GM12878 (cell line): Measurements from ENCODE around the gene GPSM1. TPM values are rescaled to one million over a fixed set of nuclear protein-coding genes. Genes with fewer than 3 reads are reported as not detected.

Source experiments
- ATAC-seq: fragments of 200-7000 bp; cut with Tn5 transposase; 3 replicates; pipeline ENCODE4 v1.9.1; 2020; ENCODE audit warnings: mild to moderate bottlenecking, moderate library complexity
- BruUV-seq: library from RNA; stranded (reverse); fragments of 400-500 nt; replicated peaks from 2 replicates; lab custom pipeline; 2021; lab: Mats Ljungman, UMichigan
- CTCF ChIA-PET: fragments of 300-600 bp; sonication (Branson Sonifier 250); formaldehyde crosslinking; extraction: SDS; loops from one replicate; lab custom pipeline; 2021; ENCODE audit warnings: inconsistent platforms; lab: Yijun Ruan, JAX
- POLR2A ChIA-PET: fragments of 350-600 bp; formaldehyde crosslinking; extraction: SDS; loops from one replicate; lab custom pipeline; 2021; ENCODE audit warnings: inconsistent platforms; lab: Charles Lee
- RAD21 ChIA-PET: fragments of 300-600 bp; sonication (Branson Sonifier 250); formaldehyde crosslinking; loops from one replicate; lab custom pipeline; 2023; ENCODE audit warnings: antibody characterized with exemption; ENCODE audit not compliant: unreplicated experiment; lab: Charles Lee
- SMC1A ChIA-PET: fragments of 300-600 bp; sonication (Branson Sonifier 250); formaldehyde crosslinking; loops from one replicate; lab custom pipeline; 2023; ENCODE audit not compliant: unreplicated experiment, uncharacterized antibody; lab: Charles Lee
- DNase-seq: peaks from one replicate; pipeline ENCODE4 v3.0.0-alpha.2; 2011; ENCODE audit warnings: low read depth, low spot score
- FAIRE-seq: peaks from 3 replicates; lab custom pipeline; 2011; peaks lifted over from hg19 to GRCh38; lab: Jason Lieb, UNC
- H2AFZ ChIP-seq: 2 replicates; pipeline ENCODE4 v1.6.0; 2011; ENCODE audit warnings: low read depth, low read length, control low read depth; ENCODE audit not compliant: control insufficient read depth
- H3K27ac ChIP-seq: 2 replicates; pipeline ENCODE4 v1.5.1; 2011; ENCODE audit warnings: control low read depth; ENCODE audit not compliant: control insufficient read depth, insufficient read depth
- H3K27me3 ChIP-seq, 2 experiments: replicated peaks in 1 of 2; 2 replicates each; pipeline versions ENCODE4 v1.6.0 to v1.6.1; 2011; ENCODE audit warnings: low read length in 1 of 2; ENCODE audit not compliant: control insufficient read depth in 2 of 2, insufficient read depth in 2 of 2
- H3K36me3 ChIP-seq, 2 experiments: 2 replicates each; pipeline ENCODE4 v1.5.1; 2011; ENCODE audit warnings: low read length in 1 of 2; ENCODE audit not compliant: control insufficient read depth in 2 of 2, insufficient read depth in 2 of 2
- H3K4me1 ChIP-seq: 2 replicates; pipeline ENCODE4 v1.6.1; 2011; ENCODE audit warnings: mild to moderate bottlenecking, low read length, moderate library complexity, mixed read lengths; ENCODE audit not compliant: control insufficient read depth, insufficient read depth
- H3K4me2 ChIP-seq: 2 replicates; pipeline ENCODE4 v1.6.0; 2011; ENCODE audit warnings: control low read depth; ENCODE audit not compliant: control insufficient read depth, insufficient read depth
- H3K4me3 ChIP-seq: fragments of 200-600 bp; sonication (generic); 2 replicates; pipeline ENCODE4 v1.5.1; 2016
- H3K79me2 ChIP-seq: 2 replicates; pipeline ENCODE4 v1.6.0; 2011; ENCODE audit warnings: low read length; ENCODE audit not compliant: control insufficient read depth, insufficient read depth
- H3K9ac ChIP-seq: 2 replicates; pipeline ENCODE4 v1.8.0; 2011; ENCODE audit warnings: low read length, control low read depth, mixed read lengths; ENCODE audit not compliant: control insufficient read depth, insufficient read depth
- H3K9me3 ChIP-seq: replicated peaks from 3 replicates; pipeline ENCODE4 v1.5.1; 2011; ENCODE audit warnings: mild to moderate bottlenecking, low read length; ENCODE audit not compliant: control insufficient read depth, insufficient read depth
- H4K20me1 ChIP-seq: 2 replicates; pipeline ENCODE4 v1.6.0; 2011; ENCODE audit not compliant: control insufficient read depth, insufficient read depth
- BHLHE40 ChIP-seq, 2 experiments: fragments of 450-650 bp in 1 of 2; IDR thresholded peaks; 2 replicates each; pipeline ENCODE4 v1.6.1; 2011 to 2017; ENCODE audit warnings: low read depth in 2 of 2, borderline replicate concordance in 1 of 2, improper control_type of control experiment in 1 of 2, low read length in 1 of 2, mild to moderate bottlenecking in 1 of 2
- CBFB ChIP-seq: IDR thresholded peaks from 2 replicates; pipeline ENCODE4 v1.6.1; 2016; ENCODE audit warnings: antibody characterized with exemption, low read depth
- SMAD5 ChIP-seq: IDR thresholded peaks from 2 replicates; pipeline ENCODE4 v1.6.1; 2016; ENCODE audit warnings: antibody characterized with exemption, low read depth
- SUZ12 ChIP-seq: fragments of 200-600 bp; sonication (generic); IDR thresholded peaks from one replicate; pipeline ENCODE4 v1.6.1; 2018; ENCODE audit warnings: antibody characterized with exemption, mild to moderate bottlenecking; ENCODE audit not compliant: unreplicated experiment
- TBL1XR1 ChIP-seq: IDR thresholded peaks from 2 replicates; pipeline ENCODE4 v1.6.1; 2012; ENCODE audit warnings: low read depth, low read length, improper control_type of control experiment
- ZNF592 ChIP-seq: fragments of 450-650 bp; IDR thresholded peaks from 2 replicates; pipeline ENCODE4 v1.6.1; 2017; ENCODE audit warnings: mild to moderate bottlenecking, moderate library complexity
- WGBS: methylation state at CpG from one replicate; pipeline ENCODE4 v1.1.6; 2016; ENCODE audit warnings: low lambda C conversion rate; ENCODE audit not compliant: insufficient replicate concordance, insufficient coverage; ENCODE audit errors: missing lambda C conversion rate; 5-methylcytosine and 5-hydroxymethylcytosine counted together
- in situ Hi-C: fragments of 300-500 bp; cut with MboI; formaldehyde crosslinking; loops from 9 replicates; pipeline ENCODE4 v1.14.3; 2018; ENCODE audit warnings: mixed read lengths
- intact Hi-C: fragments of 100-400 bp; cut with micrococcal nuclease; formaldehyde crosslinking; loops from one replicate; pipeline ENCODE4 v1.14.2; 2022; ENCODE audit not compliant: unreplicated experiment
- polyA plus RNA-seq, 11 experiments: library from polyadenylated mRNA; depleted of rRNA in 4 of 11; unstranded in 6 of 11; stranded (reverse) in 5 of 11; fragments of >200 nt; fragmentation: Nextera tagmentation in 4 of 11; fragmentation: Illumina TruSeq in 1 of 11; extraction: Ambion mirVana in 4 of 11; extraction: Trizol in 1 of 11; gene quantifications; 1 replicate in 1 of 11; 2 replicates in 10 of 11; pipeline versions ENCODE4 v1.2.1 to v1.2.3, GENCODE V29; 2011 to 2016; ENCODE audit warnings: inconsistent platforms in 2 of 11, missing spikeins in 2 of 11, low read depth in 1 of 11
- total RNA-seq, 4 experiments: library from RNA; depleted of rRNA in 3 of 4; stranded (reverse); fragments of >200 nt in 3 of 4; fragmentation: Illumina TruSeq in 1 of 4; extraction: Trizol in 1 of 4; gene quantifications; 2 replicates each; pipeline versions ENCODE4 v1.2.1 to v1.2.3, GENCODE V29; 2013 to 2021
- TF ChIP-seq, protein P1 (sequence below), 3 experiments: IDR thresholded peaks in 2 of 3; conservative IDR thresholded peaks in 1 of 3; 2 replicates each; pipeline ENCODE4 v1.5.1; 2011; ENCODE audit warnings: low read depth in 3 of 3, low read length in 3 of 3, mild to moderate bottlenecking in 3 of 3, control low read depth in 2 of 3, moderate library complexity in 2 of 3, inconsistent platforms in 1 of 3, mixed read lengths in 1 of 3; ENCODE audit not compliant: control insufficient read depth in 2 of 3, insufficient read depth in 1 of 3; ENCODE audit errors: extremely low read depth in 1 of 3
- TF ChIP-seq, protein P2 (sequence below): IDR thresholded peaks from 2 replicates; pipeline ENCODE4 v1.6.1; 2011; ENCODE audit warnings: low read depth, mild to moderate bottlenecking, low read length, moderate library complexity, borderline replicate concordance; ENCODE audit errors: extremely low read depth
- TF ChIP-seq, protein P3 (sequence below): fragments of 450-650 bp; IDR thresholded peaks from 2 replicates; pipeline ENCODE4 v1.6.1; 2016; ENCODE audit warnings: mild to moderate bottlenecking

GPSM1 gene
- total and polyA plus RNA-seq, 10 of the 15 experiments (the other 5 are each of a cell fraction or from before 2014, with no cell fraction given), result 0.04 to 0.10 (median 0.10) TPM; not detected in 7

GRCh38 chr9:136355616-136356557 lies 28.5 kb downstream of the GPSM1 start (continued):
- no peak for TF ChIP-seq SUZ12

DNA sequence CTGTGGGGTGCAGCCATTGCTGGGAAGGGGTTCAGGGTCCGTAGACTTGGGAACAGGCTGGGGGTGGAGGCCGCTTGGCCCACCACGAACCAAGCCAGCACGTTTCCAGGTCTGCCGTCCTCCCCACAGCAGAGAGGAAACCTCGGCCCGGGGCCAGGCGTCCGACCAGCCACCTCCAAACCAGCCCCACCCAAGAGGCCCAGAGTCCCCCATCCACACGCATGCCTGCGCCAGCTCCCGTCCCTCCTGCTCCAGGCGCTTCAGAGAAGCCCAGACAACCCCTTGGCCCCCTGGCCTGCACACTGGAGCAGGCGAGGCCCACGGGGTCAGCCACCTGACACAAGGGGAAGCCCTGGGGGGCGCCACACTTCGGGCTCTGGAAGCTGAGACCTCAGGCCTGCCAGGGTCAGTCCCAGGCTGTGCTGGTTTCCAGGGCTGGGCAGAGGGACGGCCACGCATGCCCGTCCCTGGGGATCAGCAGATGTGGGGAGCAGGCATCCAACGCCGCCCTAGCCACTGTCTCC lies 29.9 kb downstream of the GPSM1 start:
- TF ChIP-seq ZNF592 (no peak), CBFB (no peak), BHLHE40 (IDR thresholded peaks at IDR 0.05; ENCODE audit: borderline replicate concordance in 1 of 2, low read depth in 2 of 2, low read length in 1 of 2) (no peak), SMAD5 (no peak), TBL1XR1 (no peak)
- TF ChIP-seq, protein P1, sequence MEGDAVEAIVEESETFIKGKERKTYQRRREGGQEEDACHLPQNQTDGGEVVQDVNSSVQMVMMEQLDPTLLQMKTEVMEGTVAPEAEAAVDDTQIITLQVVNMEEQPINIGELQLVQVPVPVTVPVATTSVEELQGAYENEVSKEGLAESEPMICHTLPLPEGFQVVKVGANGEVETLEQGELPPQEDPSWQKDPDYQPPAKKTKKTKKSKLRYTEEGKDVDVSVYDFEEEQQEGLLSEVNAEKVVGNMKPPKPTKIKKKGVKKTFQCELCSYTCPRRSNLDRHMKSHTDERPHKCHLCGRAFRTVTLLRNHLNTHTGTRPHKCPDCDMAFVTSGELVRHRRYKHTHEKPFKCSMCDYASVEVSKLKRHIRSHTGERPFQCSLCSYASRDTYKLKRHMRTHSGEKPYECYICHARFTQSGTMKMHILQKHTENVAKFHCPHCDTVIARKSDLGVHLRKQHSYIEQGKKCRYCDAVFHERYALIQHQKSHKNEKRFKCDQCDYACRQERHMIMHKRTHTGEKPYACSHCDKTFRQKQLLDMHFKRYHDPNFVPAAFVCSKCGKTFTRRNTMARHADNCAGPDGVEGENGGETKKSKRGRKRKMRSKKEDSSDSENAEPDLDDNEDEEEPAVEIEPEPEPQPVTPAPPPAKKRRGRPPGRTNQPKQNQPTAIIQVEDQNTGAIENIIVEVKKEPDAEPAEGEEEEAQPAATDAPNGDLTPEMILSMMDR (IDR thresholded peaks at IDR 0.05 in 2 of 3, conservative IDR thresholded peaks at IDR 0.05 in 1 of 3; ENCODE audit: control insufficient read depth in 2 of 3, extremely low read depth in 1 of 3, insufficient read depth in 1 of 3, low read depth in 3 of 3, low read length in 3 of 3), result no peak
- TF ChIP-seq, protein P2, sequence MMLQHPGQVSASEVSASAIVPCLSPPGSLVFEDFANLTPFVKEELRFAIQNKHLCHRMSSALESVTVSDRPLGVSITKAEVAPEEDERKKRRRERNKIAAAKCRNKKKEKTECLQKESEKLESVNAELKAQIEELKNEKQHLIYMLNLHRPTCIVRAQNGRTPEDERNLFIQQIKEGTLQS, result no peak
- TF ChIP-seq, protein P3, sequence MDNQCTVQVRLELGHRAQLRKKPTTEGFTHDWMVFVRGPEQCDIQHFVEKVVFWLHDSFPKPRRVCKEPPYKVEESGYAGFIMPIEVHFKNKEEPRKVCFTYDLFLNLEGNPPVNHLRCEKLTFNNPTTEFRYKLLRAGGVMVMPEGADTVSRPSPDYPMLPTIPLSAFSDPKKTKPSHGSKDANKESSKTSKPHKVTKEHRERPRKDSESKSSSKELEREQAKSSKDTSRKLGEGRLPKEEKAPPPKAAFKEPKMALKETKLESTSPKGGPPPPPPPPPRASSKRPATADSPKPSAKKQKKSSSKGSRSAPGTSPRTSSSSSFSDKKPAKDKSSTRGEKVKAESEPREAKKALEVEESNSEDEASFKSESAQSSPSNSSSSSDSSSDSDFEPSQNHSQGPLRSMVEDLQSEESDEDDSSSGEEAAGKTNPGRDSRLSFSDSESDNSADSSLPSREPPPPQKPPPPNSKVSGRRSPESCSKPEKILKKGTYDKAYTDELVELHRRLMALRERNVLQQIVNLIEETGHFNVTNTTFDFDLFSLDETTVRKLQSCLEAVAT, result no peak
- TF ChIP-seq, all 136 proteins: peak for 0
- BruUV-seq, result no TSS peak
- 24% methylated on average over 22 of the region's 22 CpGs for WGBS
- Histone ChIP-seq H3K36me3 (no peaks in the 10 kb centered on the region), H3K27ac (no peak overlapping the region), H3K4me3 (no peak overlapping the region), H2AFZ (no peak overlapping the region), H4K20me1 (no peaks in the 10 kb centered on the region), H3K9me3 (no peaks in the 10 kb centered on the region), H3K4me2 (no peak overlapping the region), H3K9ac (no peak overlapping the region), H3K79me2 (no peaks in the 10 kb centered on the region), H3K4me1 (no peaks in the 10 kb centered on the region), H3K27me3 (no peaks in the 10 kb centered on the region)
- ATAC-seq (no peak), FAIRE-seq (no peak), DNase-seq (no peak)
- RAD21 ChIA-PET, result no interaction called here
- POLR2A ChIA-PET, result no interaction called here
- intact Hi-C loops (no loop called here), in situ Hi-C loops (no loop called here)
- SMC1A ChIA-PET, result no interaction called here
- CTCF ChIA-PET, result no interaction called here
